IMR-90 (cell line): ENCODE measurements around the gene RPL41. TPM values are rescaled to one million over a fixed set of nuclear protein-coding genes. Genes with fewer than 3 reads are reported as not detected.

ENCODE experiments used
- ATAC-seq: fragments of 200-7000 bp; cut with Tn5 transposase; 2 replicates; pipeline ENCODE4 v1.9.1; 2020; ENCODE audit warnings: low read depth, mild to moderate bottlenecking, moderate library complexity
- BruUV-seq: library from RNA; stranded (reverse); fragments of 400-500 nt; replicated peaks from 2 replicates; lab custom pipeline; 2021; lab: Mats Ljungman, UMichigan
- CTCF ChIA-PET: fragments of 300-600 bp; formaldehyde crosslinking; extraction: SDS; loops from one replicate; lab custom pipeline; 2021; ENCODE audit warnings: antibody characterized with exemption; lab: Yijun Ruan, JAX
- POLR2A ChIA-PET: fragments of 300-600 bp; sonication (Branson Sonifier 250); formaldehyde crosslinking; loops from one replicate; lab custom pipeline; 2022; ENCODE audit warnings: antibody characterized with exemption; ENCODE audit not compliant: unreplicated experiment; lab: Charles Lee
- DNase-seq: peaks from one replicate; pipeline ENCODE4 v3.0.0; 2013
- H2AFZ ChIP-seq: replicated peaks from 2 replicates; pipeline ENCODE3; 2013; ENCODE audit warnings: low read length, mild to moderate bottlenecking; ENCODE audit not compliant: poor library complexity
- H2AK5ac ChIP-seq: 2 replicates; pipeline ENCODE4 v1.6.1; 2013; ENCODE audit warnings: low read depth, low read length, inconsistent platforms
- H2AK9ac ChIP-seq: replicated peaks from 2 replicates; pipeline ENCODE3; 2013; ENCODE audit warnings: mild to moderate bottlenecking, low read depth, low read length, moderate library complexity; ENCODE audit not compliant: poor library complexity
- H2BK120ac ChIP-seq: 2 replicates; pipeline ENCODE4 v1.6.1; 2013; ENCODE audit warnings: low read depth, low read length, inconsistent platforms
- H2BK15ac ChIP-seq: 3 replicates; pipeline ENCODE4 v1.6.1; 2013; ENCODE audit warnings: low read depth, low read length, inconsistent platforms
- H2BK20ac ChIP-seq: 2 replicates; pipeline ENCODE4 v1.6.1; 2013; ENCODE audit warnings: low read depth, mild to moderate bottlenecking, inconsistent platforms, low read length, moderate library complexity
- H2BK5ac ChIP-seq: 2 replicates; pipeline ENCODE4 v1.6.1; 2013; ENCODE audit warnings: mild to moderate bottlenecking, low read depth, low read length, inconsistent platforms; ENCODE audit not compliant: poor library complexity, severe bottlenecking
- H3K14ac ChIP-seq: replicated peaks from 2 replicates; pipeline ENCODE4 v1.6.1; 2013; ENCODE audit warnings: low read depth, low read length, inconsistent platforms
- H3K18ac ChIP-seq: 2 replicates; pipeline ENCODE4 v1.6.1; 2013; ENCODE audit warnings: low read depth, low read length, control low read depth
- H3K23ac ChIP-seq: 2 replicates; pipeline ENCODE4 v1.6.1; 2013; ENCODE audit warnings: low read depth, low read length, inconsistent platforms
- H3K27ac ChIP-seq: 2 replicates; pipeline ENCODE4 v1.5.1; 2013; ENCODE audit warnings: mild to moderate bottlenecking, control low read depth, low read length; ENCODE audit not compliant: insufficient read depth
- H3K27me3 ChIP-seq: 2 replicates; pipeline ENCODE4 v1.6.1; 2013; ENCODE audit warnings: low read length; ENCODE audit not compliant: control insufficient read depth, insufficient read depth
- H3K36me3 ChIP-seq: 2 replicates; pipeline ENCODE4 v1.6.1; 2013; ENCODE audit warnings: low read length, mixed read lengths; ENCODE audit not compliant: control insufficient read depth, insufficient read depth
- H3K4ac ChIP-seq: 2 replicates; pipeline ENCODE4 v1.6.1; 2013; ENCODE audit warnings: low read depth, low read length, inconsistent platforms
- H3K4me1 ChIP-seq: 2 replicates; pipeline ENCODE4 v1.6.1; 2013; ENCODE audit warnings: low read length, mixed read lengths; ENCODE audit not compliant: control insufficient read depth, insufficient read depth
- H3K4me2 ChIP-seq: 2 replicates; pipeline ENCODE4 v1.6.1; 2013; ENCODE audit warnings: low read depth, mild to moderate bottlenecking, control low read depth, low read length, moderate library complexity
- H3K4me3 ChIP-seq: 2 replicates; pipeline ENCODE4 v1.5.1; 2013; ENCODE audit warnings: low read depth, mild to moderate bottlenecking, control low read depth, low read length, moderate library complexity; ENCODE audit not compliant: insufficient read depth
- H3K56ac ChIP-seq: 2 replicates; pipeline ENCODE4 v1.6.1; 2013; ENCODE audit warnings: low read length, inconsistent platforms; ENCODE audit not compliant: insufficient read depth; ENCODE audit errors: extremely low read depth
- H3K79me1 ChIP-seq, 2 experiments: 2 replicates each; pipeline ENCODE4 v1.6.1; 2013; ENCODE audit warnings: low read length in 2 of 2, inconsistent platforms in 1 of 2, low read depth in 1 of 2
- H3K9ac ChIP-seq: 2 replicates; pipeline ENCODE4 v1.6.1; 2013; ENCODE audit warnings: low read depth, low read length, control low read depth
- H3K9me1 ChIP-seq: 2 replicates; pipeline ENCODE4 v1.6.1; 2013; ENCODE audit warnings: low read length, inconsistent platforms; ENCODE audit not compliant: insufficient read depth
- H3K9me3 ChIP-seq: 2 replicates; pipeline ENCODE4 v1.6.1; 2013; ENCODE audit warnings: low read length; ENCODE audit not compliant: control insufficient read depth, insufficient read depth
- H4K20me1 ChIP-seq: 2 replicates; pipeline ENCODE4 v1.6.1; 2013; ENCODE audit warnings: low read length, inconsistent platforms; ENCODE audit not compliant: insufficient read depth
- H4K5ac ChIP-seq: 2 replicates; pipeline ENCODE4 v1.6.1; 2013; ENCODE audit warnings: mild to moderate bottlenecking, low read depth, low read length, control low read depth
- H4K8ac ChIP-seq, 2 experiments: 2 replicates each; pipeline ENCODE4 v1.6.1; 2013; ENCODE audit warnings: low read depth in 2 of 2, low read length in 2 of 2, control low read depth in 1 of 2, inconsistent platforms in 1 of 2
- H4K91ac ChIP-seq: 2 replicates; pipeline ENCODE4 v1.6.1; 2013; ENCODE audit warnings: low read depth, low read length, inconsistent platforms; ENCODE audit not compliant: insufficient read depth
- MAFK ChIP-seq: IDR thresholded peaks from 2 replicates; pipeline ENCODE4 v1.6.1; 2012; ENCODE audit warnings: low read depth, low read length, improper control_type of control experiment
- USF2 ChIP-seq: fragments of 150-350 bp; IDR thresholded peaks from 2 replicates; pipeline ENCODE4 v1.6.1; 2017; ENCODE audit warnings: mild to moderate bottlenecking, antibody characterized with exemption, low read length, low read depth
- WGBS, 2 experiments: methylation state at CpG; one replicate each; pipeline versions ENCODE4 v1.1.5 to v1.1.7; 2013; ENCODE audit warnings: missing lambda C conversion rate in 2 of 2; ENCODE audit not compliant: insufficient read length in 1 of 2; ENCODE audit errors: extremely low coverage in 2 of 2; 5-methylcytosine and 5-hydroxymethylcytosine counted together
- dilution Hi-C: fragments of 300-500 bp; cut with HindIII; formaldehyde crosslinking; loops from one replicate; pipeline ENCODE4 v1.14.3; 2018; ENCODE audit warnings: low sequenced_read_pairs; ENCODE audit not compliant: unreplicated experiment
- in situ Hi-C: fragments of 300-500 bp; cut with MboI; formaldehyde crosslinking; loops from 3 replicates; pipeline ENCODE4 v1.14.3; 2019; ENCODE audit warnings: low sequenced_read_pairs, inconsistent platforms, mixed read lengths
- intact Hi-C: fragments of 100-400 bp; cut with micrococcal nuclease; formaldehyde crosslinking; loops from 2 replicates; pipeline ENCODE4 v1.10.0; 2022
- polyA plus RNA-seq, 3 experiments: library from polyadenylated mRNA; depleted of rRNA; stranded (reverse); fragments of >200 nt; gene quantifications; 2 replicates each; pipeline ENCODE4 v1.2.3, GENCODE V29; 2012; ENCODE audit warnings: low replicate concordance in 1 of 3
- total RNA-seq: library from RNA; depleted of rRNA; stranded (reverse); fragments of >200 nt; gene quantifications from 2 replicates; pipeline ENCODE4 v1.2.3, GENCODE V29; 2012

Gene RPL41
- total and polyA plus RNA-seq, 2 of the 4 experiments (the other 2 are of a cell fraction): 1,119 to 9,394 TPM

GRCh38 chr12:56086608-56087007 lies 29.8 kb upstream of the RPL41 start:
- intact Hi-C loops: no loop called here
- no peak overlapping the region for H2AFZ ChIP-seq

More at GRCh38 chr12:56086608-56087007, 29.8 kb upstream of the RPL41 start:
- H4K91ac ChIP-seq: no peak overlapping the region
- no peak overlapping the region for H4K5ac ChIP-seq
- dilution Hi-C loops (no loop called here), in situ Hi-C loops (no loop called here)
- H2AK5ac ChIP-seq: no peak overlapping the region
- H3K27me3 ChIP-seq: peaks cover 28% of the 10 kb centered on the region
- ATAC-seq (no peak), DNase-seq (no peak)
- no peak overlapping the region for H3K27ac ChIP-seq
- H3K36me3 ChIP-seq: no peaks in the 10 kb centered on the region
- no peak overlapping the region for H2BK20ac ChIP-seq
- H4K20me1 ChIP-seq: no peaks in the 10 kb centered on the region
- ChIA-PET CTCF (no interaction called here), POLR2A (interaction anchor here (0.9 kb wide), 1 partner anchor 18 kb away, joined by 4 read pairs; the partner anchor contains the start of gene PA2G4)
- H3K18ac ChIP-seq: no peak overlapping the region
- no peak overlapping the region for H2BK120ac ChIP-seq
- no CpG with 5 or more reads among the region's 6 CpGs for WGBS, 2 experiments
- H3K14ac ChIP-seq: no peak overlapping the region
- H3K23ac ChIP-seq: no peak overlapping the region
- no peak overlapping the region for H3K4me2 ChIP-seq
- H3K79me1 ChIP-seq: no peaks in the 10 kb centered on the region
- no peaks in the 10 kb centered on the region for H3K4me1 ChIP-seq
- H3K4me3 ChIP-seq: no peak overlapping the region
- H2BK15ac ChIP-seq: no peak overlapping the region
- no peak overlapping the region for H3K9ac ChIP-seq
- H3K4ac ChIP-seq: no peak overlapping the region
- BruUV-seq: no TSS peak
- H2AK9ac ChIP-seq: no peak overlapping the region
- H2BK5ac ChIP-seq: no peak overlapping the region
- H4K8ac ChIP-seq: no peak overlapping the region
- no peak overlapping the region for H3K56ac ChIP-seq
- TF ChIP-seq USF2 (no peak), MAFK (no peak)
- 0 out of 2 replicates have a peak, but pooled peaks cover 3% of the 10 kb centered on the region for H3K9me1 ChIP-seq
- no peaks in the 10 kb centered on the region for H3K9me3 ChIP-seq
